Stimulated activated CD4-positive, alpha-beta T cell treated with anti-CD3 and anti-CD28 coated beads, Interleukin-2, amount 100 ng/mL, for 48 hours (primary cell): Measurements from ENCODE around the gene RAD51.

Source experiments
- DNase-seq, 2 donors: peaks; one replicate each; pipeline ENCODE4 v3.0.0-alpha.2; 2020

Gene RAD51

GRCh38 chr15:40763801-40764628 lies 69.0 kb downstream of the RAD51 start, which contains the start of gene GCHFR:
GCHFR (plus strand) TSS chr15:40764068; CDS start chr15:40764181, 113 bp downstream.
- peak; percentile 60 to 68 for DNase-seq

GRCh38 chr15:40764629-40765103 lies 69.7 kb downstream of the RAD51 start:
- DNase-seq: no peak

- DNase-seq: no peak
Observed at GRCh38 chr15:40766194-40766815, 71.3 kb downstream of the RAD51 start.

- DNase-seq: no peak
Observed at GRCh38 chr15:40766906-40767837, 72.2 kb downstream of the RAD51 start.

- no peak for DNase-seq
Observed at GRCh38 chr15:40767838-40768500, 73.0 kb downstream of the RAD51 start.

GRCh38 chr15:40768521-40769273 lies 73.7 kb downstream of the RAD51 start:
- DNase-seq: no peak

GRCh38 chr15:40769274-40770146 lies 74.5 kb downstream of the RAD51 start, which contains the start of gene C15orf62:
C15orf62 (plus strand) TSS chr15:40769980; CDS start chr15:40770496, 516 bp downstream.
- peak; percentile 25 to 43 for DNase-seq

GRCh38 chr15:40770147-40770721 lies 75.3 kb downstream of the RAD51 start:
- no peak for DNase-seq

- no peak for DNase-seq
Observed at GRCh38 chr15:40771242-40771641, 76.3 kb downstream of the RAD51 start.

- no peak for DNase-seq
Observed at GRCh38 chr15:40772014-40772413, 77.0 kb downstream of the RAD51 start.

- DNase-seq: no peak
Observed at GRCh38 chr15:40773496-40773895, 78.5 kb downstream of the RAD51 start.

GRCh38 chr15:40773902-40774301 lies 78.9 kb downstream of the RAD51 start:
- DNase-seq: no peak

- no peak for DNase-seq
Observed at GRCh38 chr15:40775007-40775406, 80.0 kb downstream of the RAD51 start.

GRCh38 chr15:40775740-40776536 lies 81.0 kb downstream of the RAD51 start:
- no peak for DNase-seq

- no peak for DNase-seq
Observed at GRCh38 chr15:40776537-40777141, 81.7 kb downstream of the RAD51 start.
